Measurements from ENCODE around the gene UGT1A10. TPM values are rescaled to one million over a fixed set of nuclear protein-coding genes. Genes with fewer than 3 reads are reported as not detected.

Gene UGT1A10
- total RNA-seq, 1 donor from 2014 or later: not detected

GRCh38 chr2:233799716-233800115 lies 163.5 kb downstream of the UGT1A10 start:
- H3K27ac Mint-ChIP-seq: no peak overlapping the region
- H3K27me3 Mint-ChIP-seq: peaks cover 17% of the 10 kb centered on the region
- no peak for DNase-seq (ENCODE audit: low spot score, unreplicated experiment)
- no peaks in the 10 kb centered on the region for H3K4me1 Mint-ChIP-seq (ENCODE audit: low read depth)
- no peak for TF ChIP-seq CTCF (IDR thresholded peaks at IDR 0.05; ENCODE audit: unreplicated experiment)
- no peak overlapping the region for H3K4me3 Mint-ChIP-seq (ENCODE audit: low read depth)
- H3K9me3 Mint-ChIP-seq (ENCODE audit: low read depth): peaks cover 5% of the 10 kb centered on the region
- no peaks in the 10 kb centered on the region for H3K36me3 Mint-ChIP-seq (ENCODE audit: insufficient read depth)

GRCh38 chr2:233800208-233800607 lies 164.0 kb downstream of the UGT1A10 start:
- Mint-ChIP-seq H3K27me3 (peaks cover 22% of the 10 kb centered on the region), H3K27ac (no peak overlapping the region), H3K36me3 (ENCODE audit: insufficient read depth) (no peaks in the 10 kb centered on the region), H3K4me3 (ENCODE audit: low read depth) (no peak overlapping the region), H3K9me3 (ENCODE audit: low read depth) (peaks cover 5% of the 10 kb centered on the region), H3K4me1 (ENCODE audit: low read depth) (no peaks in the 10 kb centered on the region)
- DNase-seq (ENCODE audit: low spot score, unreplicated experiment): peak; percentile 5
- no peak for TF ChIP-seq CTCF (IDR thresholded peaks at IDR 0.05; ENCODE audit: unreplicated experiment)

- no peak overlapping the region for H3K4me3 Mint-ChIP-seq (ENCODE audit: low read depth)
- H3K9me3 Mint-ChIP-seq (ENCODE audit: low read depth): peaks cover 5% of the 10 kb centered on the region
- no peaks in the 10 kb centered on the region for H3K36me3 Mint-ChIP-seq (ENCODE audit: insufficient read depth)
- no peak for DNase-seq (ENCODE audit: low spot score, unreplicated experiment)
- H3K27me3 Mint-ChIP-seq: peaks cover 26% of the 10 kb centered on the region
- H3K27ac Mint-ChIP-seq: no peak overlapping the region
- no peak for TF ChIP-seq CTCF (IDR thresholded peaks at IDR 0.05; ENCODE audit: unreplicated experiment)
- no peaks in the 10 kb centered on the region for H3K4me1 Mint-ChIP-seq (ENCODE audit: low read depth)
Measured at GRCh38 chr2:233801357-233802131, 165.3 kb downstream of the UGT1A10 start.

- H3K36me3 Mint-ChIP-seq (ENCODE audit: insufficient read depth): no peaks in the 10 kb centered on the region
- no peak overlapping the region for H3K4me3 Mint-ChIP-seq (ENCODE audit: low read depth)
- no peak overlapping the region for H3K27ac Mint-ChIP-seq
- peaks cover 26% of the 10 kb centered on the region for H3K27me3 Mint-ChIP-seq
- no peak for DNase-seq (ENCODE audit: low spot score, unreplicated experiment)
- no peak for TF ChIP-seq CTCF (IDR thresholded peaks at IDR 0.05; ENCODE audit: unreplicated experiment)
- peaks cover 5% of the 10 kb centered on the region for H3K9me3 Mint-ChIP-seq (ENCODE audit: low read depth)
- H3K4me1 Mint-ChIP-seq (ENCODE audit: low read depth): no peaks in the 10 kb centered on the region
Measured at GRCh38 chr2:233802132-233802815, 166.0 kb downstream of the UGT1A10 start.

- Mint-ChIP-seq H3K4me3 (ENCODE audit: low read depth) (no peak overlapping the region), H3K27me3 (peaks cover 26% of the 10 kb centered on the region), H3K9me3 (ENCODE audit: low read depth) (peaks cover 5% of the 10 kb centered on the region), H3K27ac (no peak overlapping the region), H3K36me3 (ENCODE audit: insufficient read depth) (no peaks in the 10 kb centered on the region), H3K4me1 (ENCODE audit: low read depth) (no peaks in the 10 kb centered on the region)
- TF ChIP-seq CTCF (IDR thresholded peaks at IDR 0.05; ENCODE audit: unreplicated experiment): no peak
- peak; percentile 6 for DNase-seq (ENCODE audit: low spot score, unreplicated experiment)
Measured at GRCh38 chr2:233803292-233803911, 167.2 kb downstream of the UGT1A10 start.
